Ishikawa (cell line): ENCODE data around the gene STON2.
A peak's percentile ranks its signal among the peaks of the same experiment; 100 is the strongest.

Experiments used
- CEBPB ChIP-seq: IDR thresholded peaks from 2 replicates; pipeline ENCODE4 v1.6.1; 2012
- CREB1 ChIP-seq: IDR thresholded peaks from 2 replicates; pipeline ENCODE4 v1.6.1; 2012; ENCODE audit warnings: low read depth
- EGR1 ChIP-seq: IDR thresholded peaks from 2 replicates; pipeline ENCODE4 v1.6.1; 2012
- EP300 ChIP-seq: IDR thresholded peaks from 2 replicates; pipeline ENCODE4 v1.6.1; 2012; ENCODE audit warnings: borderline replicate concordance
- FOXM1 ChIP-seq: IDR thresholded peaks from 2 replicates; pipeline ENCODE4 v1.6.1; 2012; ENCODE audit warnings: low read depth, borderline replicate concordance
- MAX ChIP-seq: IDR thresholded peaks from 2 replicates; pipeline ENCODE4 v1.6.1; 2012
- NFIC ChIP-seq: IDR thresholded peaks from 2 replicates; pipeline ENCODE4 v1.6.1; 2012
- RAD21 ChIP-seq: IDR thresholded peaks from 2 replicates; pipeline ENCODE4 v1.6.1; 2012; ENCODE audit warnings: low read depth
- REST ChIP-seq: IDR thresholded peaks from 2 replicates; pipeline ENCODE4 v1.6.1; 2012; ENCODE audit warnings: low read depth, mild to moderate bottlenecking
- TAF1 ChIP-seq: IDR thresholded peaks from 2 replicates; pipeline ENCODE4 v1.6.1; 2012; ENCODE audit warnings: low read depth, mild to moderate bottlenecking
- TCF12 ChIP-seq: IDR thresholded peaks from 2 replicates; pipeline ENCODE4 v1.6.1; 2012; ENCODE audit warnings: low read depth
- TEAD4 ChIP-seq: IDR thresholded peaks from 2 replicates; pipeline ENCODE4 v1.6.1; 2012
- USF1 ChIP-seq: IDR thresholded peaks from 2 replicates; pipeline ENCODE4 v1.6.1; 2012
- YY1 ChIP-seq: IDR thresholded peaks from 2 replicates; pipeline ENCODE4 v1.6.1; 2012; ENCODE audit warnings: low read depth
- ZBTB7A ChIP-seq: IDR thresholded peaks from 2 replicates; pipeline ENCODE4 v1.6.1; 2012; ENCODE audit warnings: low read depth

The STON2 gene

DNA sequence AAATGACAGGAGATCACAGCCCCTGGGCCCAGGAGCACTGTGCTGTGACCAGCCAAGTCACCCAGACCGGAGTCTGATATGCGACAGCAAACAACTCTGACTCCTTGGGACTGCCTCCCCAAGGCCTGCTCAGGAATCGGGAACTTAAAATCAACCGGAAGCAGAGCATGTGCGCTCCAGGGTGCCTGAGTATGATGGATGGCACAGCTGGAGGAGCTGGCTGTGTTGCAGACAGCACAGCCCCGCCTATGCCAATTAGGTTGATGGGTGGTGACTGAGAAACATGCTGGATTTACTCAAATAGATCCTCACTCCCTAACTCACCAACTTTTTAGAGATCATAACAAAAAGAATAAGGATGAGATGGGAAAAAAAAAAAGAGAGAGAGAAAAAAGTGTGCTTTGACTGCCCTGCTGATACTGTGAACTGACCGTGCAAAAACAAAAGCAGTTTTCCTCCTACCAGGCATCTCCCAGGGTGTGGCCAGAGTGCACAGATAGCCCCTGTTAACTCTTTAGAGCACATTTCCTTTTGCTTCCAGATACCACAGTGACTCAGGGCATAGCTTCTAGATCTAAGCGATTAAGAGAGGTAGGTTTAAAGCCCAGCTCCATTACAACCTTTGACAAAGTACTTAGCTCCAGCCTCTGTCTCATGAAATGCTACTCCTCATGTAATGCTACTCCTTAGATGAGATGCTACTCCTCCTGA, 27.4 kb upstream of the STON2 start:
- TF ChIP-seq FOXM1 (0 out of 2 replicates have a peak, but pooled peaks have one; percentile 64), EGR1 (no peak), CREB1 (no peak), TEAD4 (peak; percentile 83), YY1 (peak; percentile 74), USF1 (no peak), RAD21 (peak; percentile 41; the same call in 1 of the 2 replicates), MAX (peak; percentile 81; the same call in 1 of the 2 replicates), EP300 (peak; percentile 89), NFIC (peak; percentile 89), TAF1 (no peak), CEBPB (peak; percentile 57; the same call in 1 of the 2 replicates), REST (no peak), ZBTB7A (no peak), TCF12 (peak; percentile 93)

DNA sequence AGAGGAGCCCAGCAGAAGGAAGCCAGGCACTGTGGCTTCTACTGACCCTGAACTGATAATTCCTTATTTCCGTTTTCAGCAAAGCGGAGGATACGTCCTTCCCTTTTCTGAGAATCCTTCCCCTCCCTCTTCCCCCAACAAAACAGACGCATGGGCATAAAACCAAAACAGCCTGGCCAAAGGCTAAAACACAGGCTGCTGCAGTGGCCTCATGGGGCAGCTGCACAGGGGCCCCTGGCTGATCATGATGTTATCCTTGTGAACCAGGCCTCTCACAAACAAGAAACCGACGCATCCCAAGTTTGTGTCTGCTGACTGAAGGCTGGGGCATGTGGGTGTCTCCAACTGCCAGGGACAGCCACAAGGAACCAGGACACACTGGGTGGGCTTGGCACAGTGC, 23.4 kb upstream of the STON2 start:
- TF ChIP-seq RAD21 (no peak), EP300 (no peak), EGR1 (no peak), NFIC (no peak), CREB1 (no peak), CEBPB (no peak), TAF1 (no peak), YY1 (no peak), ZBTB7A (no peak), TEAD4 (no peak), FOXM1 (no peak)

DNA sequence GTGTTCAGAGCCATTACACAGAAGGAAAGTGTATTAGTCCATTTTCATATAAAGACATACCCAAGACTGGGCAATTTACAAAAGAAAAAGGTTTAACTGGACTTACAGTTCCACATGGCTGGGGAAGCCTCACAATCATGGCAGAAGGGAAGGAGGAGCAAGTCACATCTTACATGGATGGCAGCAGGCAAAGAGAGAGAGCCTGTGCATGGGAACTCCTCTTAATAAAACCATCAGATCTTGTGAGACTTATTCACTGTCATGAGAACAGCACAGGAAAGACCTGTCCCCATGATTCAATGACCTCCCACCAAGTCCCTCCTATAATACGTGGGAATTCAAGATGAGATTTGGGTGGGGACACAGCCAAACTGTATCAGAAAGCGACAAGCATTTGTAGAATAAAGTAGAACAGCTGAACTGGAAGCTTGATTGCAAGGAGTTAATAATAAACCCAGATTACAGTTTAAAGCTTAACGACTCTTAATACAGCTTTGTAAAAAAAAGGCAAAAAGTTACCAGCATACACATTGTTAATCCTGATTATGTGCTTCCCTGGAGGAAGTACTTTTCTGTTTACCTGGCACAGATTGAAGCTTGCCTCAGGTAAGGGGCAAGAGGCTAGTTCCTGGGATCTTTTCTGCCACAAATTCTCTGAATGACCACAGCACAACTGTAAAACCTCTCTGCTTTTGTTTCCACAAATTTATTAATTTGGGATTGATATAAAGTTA, 18.1 kb upstream of the STON2 start:
- TF ChIP-seq FOXM1: no peak
- TF ChIP-seq MAX: no peak
- no peak for TF ChIP-seq CEBPB
- TF ChIP-seq ZBTB7A: no peak
- TF ChIP-seq EP300: no peak
- no peak for TF ChIP-seq YY1
- TF ChIP-seq TAF1: no peak
- no peak for TF ChIP-seq NFIC
- TF ChIP-seq REST: no peak
- TF ChIP-seq RAD21: no peak
- no peak for TF ChIP-seq TEAD4
- no peak for TF ChIP-seq USF1
- TF ChIP-seq EGR1: no peak
- no peak for TF ChIP-seq CREB1
- no peak for TF ChIP-seq TCF12

DNA sequence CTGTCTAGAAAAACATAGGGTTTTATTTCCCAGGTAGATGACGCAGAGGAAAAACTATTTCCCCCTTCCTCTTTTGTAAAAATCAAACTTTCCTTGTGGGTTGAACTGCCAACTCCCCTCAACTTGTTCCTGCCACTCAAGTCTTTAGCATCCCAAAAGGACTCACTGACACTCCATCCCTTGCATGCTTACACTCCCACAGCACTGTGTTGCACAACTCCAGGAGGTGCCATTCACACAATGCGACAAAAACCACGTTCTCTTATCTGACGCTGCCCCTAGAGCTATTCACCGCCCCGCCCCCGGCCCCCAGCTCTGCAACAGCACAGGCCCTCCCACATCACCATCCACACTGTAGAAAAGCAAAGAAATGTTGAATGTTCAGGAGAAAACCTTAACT, 16.9 kb upstream of the STON2 start:
- TF ChIP-seq FOXM1 (no peak), YY1 (no peak), MAX (no peak), REST (no peak), TCF12 (no peak), NFIC (no peak), CEBPB (no peak), TEAD4 (no peak), RAD21 (no peak), USF1 (no peak), CREB1 (no peak), ZBTB7A (no peak), EGR1 (no peak), TAF1 (no peak), EP300 (no peak)
